HCT116 (cell line): Measurements from ENCODE around the gene PPFIA1. TPM values are rescaled to one million over a fixed set of nuclear protein-coding genes. Genes with fewer than 3 reads are reported as not detected.

Experiments used
- ATAC-seq: fragments of 200-7000 bp; cut with Tn5 transposase; 2 replicates; pipeline ENCODE4 v1.9.1; 2020; ENCODE audit warnings: mild to moderate bottlenecking, moderate library complexity
- BruUV-seq: library from RNA; stranded (reverse); fragments of 400-500 nt; replicated peaks from 2 replicates; lab custom pipeline; 2021; lab: Mats Ljungman, UMichigan
- CTCF ChIA-PET: fragments of 300-600 bp; sonication (Branson Sonifier 250); formaldehyde crosslinking; loops from one replicate; lab custom pipeline; 2021; ENCODE audit warnings: antibody characterized with exemption; lab: Charles Lee
- POLR2A ChIA-PET: fragments of 300-600, 350-600 bp; sonication (Branson Sonifier 250); formaldehyde crosslinking; loops from one replicate; lab custom pipeline; 2021; ENCODE audit warnings: antibody characterized with exemption; lab: Charles Lee
- RAD21 ChIA-PET, 2 experiments: fragments of 300-600 bp; sonication (Branson Sonifier 250); formaldehyde crosslinking; loops; one replicate each; lab custom pipeline; 2023; ENCODE audit warnings: low total read pairs in 2 of 2; ENCODE audit not compliant: uncharacterized antibody in 2 of 2, unreplicated experiment in 2 of 2, low non-redundant PET in 1 of 2; lab: Charles Lee
- DNase-seq: peaks from one replicate; pipeline ENCODE4 v3.0.0-alpha.2; 2010; ENCODE audit warnings: low read depth, low spot score
- H2AFZ ChIP-seq: fragments of 200-600 bp; shearing (Covaris generic), sonication (generic); 2 replicates; pipeline ENCODE4 v1.6.1; 2017; ENCODE audit warnings: low read depth, mixed run types, mixed read lengths, antibody characterized with exemption, low read length; ENCODE audit not compliant: poor library complexity, severe bottlenecking
- H3K27ac ChIP-seq: 2 replicates; pipeline ENCODE4 v1.5.1; 2012; ENCODE audit warnings: low read depth, low read length
- H3K27me3 ChIP-seq: fragments of 200-600 bp; sonication (generic); 2 replicates; pipeline ENCODE4 v1.6.1; 2016; ENCODE audit warnings: mixed run types, low read length, mixed read lengths; ENCODE audit not compliant: insufficient read depth
- H3K36me3 ChIP-seq, 2 experiments: fragments of 200-500 bp in 1 of 2; fragments of 200-600 bp in 1 of 2; sonication (Bioruptor generic) in 1 of 2; sonication (generic) in 1 of 2; 2 replicates each; pipeline versions ENCODE4 v1.5.1 to v1.6.1; 2014 to 2016; ENCODE audit warnings: low read length in 2 of 2, inconsistent platforms in 1 of 2, mixed read lengths in 1 of 2, mixed run types in 1 of 2; ENCODE audit not compliant: insufficient read depth in 2 of 2, control insufficient read depth in 1 of 2
- H3K4me1 ChIP-seq, 2 experiments: fragments of 200-600 bp in 1 of 2; sonication (generic) in 1 of 2; 2 replicates each; pipeline versions ENCODE4 v1.5.1 to v1.6.1; 2012 to 2017; ENCODE audit warnings: low read length in 2 of 2, inconsistent platforms in 1 of 2, mild to moderate bottlenecking in 1 of 2, mixed read lengths in 1 of 2, mixed run types in 1 of 2, moderate library complexity in 1 of 2; ENCODE audit not compliant: insufficient read depth in 2 of 2, control insufficient read depth in 1 of 2
- H3K4me2 ChIP-seq: fragments of 200-600 bp; sonication (generic); 2 replicates; pipeline ENCODE4 v1.6.1; 2017; ENCODE audit warnings: mixed run types, low read length, mixed read lengths
- H3K4me3 ChIP-seq, 2 experiments: fragments of 200-600 bp in 1 of 2; sonication (generic) in 1 of 2; replicated peaks in 1 of 2; 2 replicates each; pipeline ENCODE4 v1.5.1; 2011 to 2016; ENCODE audit warnings: low read length in 2 of 2, control low read depth in 1 of 2, low read depth in 1 of 2, mild to moderate bottlenecking in 1 of 2, mixed read lengths in 1 of 2, mixed run types in 1 of 2
- H3K79me2 ChIP-seq: fragments of 200-600 bp; sonication (generic); 2 replicates; pipeline ENCODE4 v1.6.1; 2017; ENCODE audit warnings: mild to moderate bottlenecking, mixed run types, low read length, moderate library complexity, mixed read lengths; ENCODE audit not compliant: insufficient read depth
- H3K9ac ChIP-seq: fragments of 200-600 bp; sonication (generic); 2 replicates; pipeline ENCODE4 v1.6.1; 2016; ENCODE audit warnings: low read length, mixed read lengths
- H3K9me2 ChIP-seq: fragments of 200-600 bp; sonication (generic), shearing (Covaris generic); 2 replicates; pipeline ENCODE4 v1.6.1; 2017; ENCODE audit warnings: mixed run types, mild to moderate bottlenecking, moderate library complexity; ENCODE audit not compliant: insufficient read depth
- H3K9me3 ChIP-seq, 2 experiments: fragments of 200-500 bp in 1 of 2; fragments of 200-600 bp in 1 of 2; sonication (Bioruptor generic) in 1 of 2; sonication (generic) in 1 of 2; 2 replicates each; pipeline ENCODE4 v1.6.1; 2014 to 2017; ENCODE audit warnings: low read length in 2 of 2, mixed read lengths in 2 of 2, inconsistent platforms in 1 of 2, low read depth in 1 of 2, mild to moderate bottlenecking in 1 of 2, mixed run types in 1 of 2, moderate library complexity in 1 of 2; ENCODE audit not compliant: control insufficient read depth in 1 of 2, insufficient read depth in 1 of 2
- H4K20me1 ChIP-seq: fragments of 200-600 bp; sonication (generic), shearing (Covaris generic); 2 replicates; pipeline ENCODE4 v1.6.1; 2017; ENCODE audit warnings: mixed run types, mild to moderate bottlenecking, moderate library complexity; ENCODE audit not compliant: insufficient read depth
- ATF3 ChIP-seq: IDR thresholded peaks from 2 replicates; pipeline ENCODE4 v1.6.1; 2012
- CEBPB ChIP-seq: IDR thresholded peaks from 2 replicates; pipeline ENCODE4 v1.6.1; 2012; ENCODE audit warnings: low read depth
- EGR1 ChIP-seq: IDR thresholded peaks from 2 replicates; pipeline ENCODE4 v1.6.1; 2012; ENCODE audit warnings: low read depth
- ELF1 ChIP-seq: IDR thresholded peaks from 2 replicates; pipeline ENCODE4 v1.6.1; 2012; ENCODE audit warnings: low read depth, borderline replicate concordance
- EZH2 ChIP-seq: fragments of 200-600 bp; sonication (generic); IDR thresholded peaks from 2 replicates; pipeline ENCODE4 v1.6.1; 2017; ENCODE audit warnings: antibody characterized with exemption, mixed run types
- EZH2phosphoT487 ChIP-seq: fragments of 200-600 bp; IDR thresholded peaks from 2 replicates; pipeline ENCODE4 v1.6.1; 2018; ENCODE audit warnings: antibody characterized with exemption, borderline replicate concordance
- FOSL1 ChIP-seq: IDR thresholded peaks from 2 replicates; pipeline ENCODE4 v1.6.1; 2012; ENCODE audit warnings: low read depth
- POLR2A ChIP-seq: IDR thresholded peaks from 2 replicates; pipeline ENCODE4 v1.7.0; 2011; ENCODE audit warnings: borderline replicate concordance; ENCODE audit not compliant: insufficient read depth, insufficient read length; ENCODE audit errors: extremely low read depth
- POLR2AphosphoS5 ChIP-seq: IDR thresholded peaks from 2 replicates; pipeline ENCODE4 v1.6.1; 2011; ENCODE audit warnings: mild to moderate bottlenecking, low read depth, low read length, moderate library complexity
- RAD21 ChIP-seq: IDR thresholded peaks from 2 replicates; pipeline ENCODE4 v1.6.1; 2012; ENCODE audit warnings: low read depth, mild to moderate bottlenecking
- SP1 ChIP-seq: IDR thresholded peaks from 2 replicates; pipeline ENCODE4 v1.6.1; 2012; ENCODE audit warnings: low read depth
- SRF ChIP-seq: IDR thresholded peaks from 2 replicates; pipeline ENCODE4 v1.6.1; 2012; ENCODE audit warnings: low read depth
- TCF7L2 ChIP-seq: IDR thresholded peaks from 2 replicates; pipeline ENCODE4 v1.7.0; 2011; ENCODE audit warnings: borderline replicate concordance, inconsistent platforms; ENCODE audit not compliant: insufficient read depth, insufficient read length; ENCODE audit errors: extremely low read depth
- YY1 ChIP-seq: IDR thresholded peaks from 2 replicates; pipeline ENCODE4 v1.6.1; 2011; ENCODE audit warnings: low read length, low read depth, moderate library complexity, mild to moderate bottlenecking; ENCODE audit not compliant: insufficient replicate concordance; ENCODE audit errors: extremely low read depth
- ZFX ChIP-seq: fragments of 450-650 bp; IDR thresholded peaks from 2 replicates; pipeline ENCODE4 v1.6.1; 2017
- ZNF274 ChIP-seq: fragments of 200-500 bp; sonication (Bioruptor generic); IDR thresholded peaks from 2 replicates; pipeline ENCODE4 v1.6.1; 2014; ENCODE audit warnings: mild to moderate bottlenecking, low read depth, low read length, inconsistent platforms
- intact Hi-C: fragments of 100-400 bp; cut with micrococcal nuclease; formaldehyde crosslinking; loops from 2 replicates; pipeline ENCODE4 v1.10.0; 2022
- total RNA-seq: library from RNA; stranded (reverse); gene quantifications from one replicate; pipeline ENCODE4 v1.2.1, GENCODE V29; 2021; ENCODE audit not compliant: unreplicated experiment
- TF ChIP-seq, protein P1 (sequence below): IDR thresholded peaks from 2 replicates; pipeline ENCODE4 v1.6.1; 2012
- TF ChIP-seq, protein P2 (sequence below): IDR thresholded peaks from 2 replicates; pipeline ENCODE4 v1.6.1; 2012; ENCODE audit warnings: low read depth

Gene PPFIA1
- total RNA-seq, 1 experiment from 2014 or later = 48.6 TPM

GRCh38 chr11:70402016-70402415 is 131.5 kb downstream of the PPFIA1 start:
- CTCF ChIA-PET = interaction anchor here (0.6 kb wide), 1 partner anchor 258 kb away, joined by 3 read pairs; no protein-coding TSS in a partner anchor
- no peak overlapping the region for H2AFZ ChIP-seq
- H3K9me2 ChIP-seq = no peaks in the 10 kb centered on the region
- RAD21 ChIA-PET = no interaction called here
- H3K4me3 ChIP-seq = no peak overlapping the region
- intact Hi-C loops = no loop called here
- H3K9me3 ChIP-seq = no peaks in the 10 kb centered on the region
- H3K9ac ChIP-seq = no peak overlapping the region
- ATAC-seq = no peak
- POLR2A ChIA-PET = no interaction called here
- no peak overlapping the region for H3K4me2 ChIP-seq
- DNase-seq = no peak
- H3K4me1 ChIP-seq = peaks cover 11 to 34% of the 10 kb centered on the region in 2 experiments
- peaks cover 99% of the 10 kb centered on the region for H3K79me2 ChIP-seq
- peaks cover 13% of the 10 kb centered on the region; the same call in 1 of the 2 replicates for H4K20me1 ChIP-seq
- H3K27ac ChIP-seq = no peak overlapping the region
- no peaks in the 10 kb centered on the region for H3K27me3 ChIP-seq
- TF ChIP-seq EZH2phosphoT487 (no peak), POLR2A (no peak), SP1 (no peak), ATF3 (no peak), YY1 (no peak), RAD21 (no peak), ELF1 (no peak), ZNF274 (no peak), CEBPB (no peak), EGR1 (no peak)
- TSS peak; percentile 13 for BruUV-seq
- H3K36me3 ChIP-seq = peaks cover 17 to 23% of the 10 kb centered on the region in 2 experiments

GRCh38 chr11:70402685-70403084 is 132.2 kb downstream of the PPFIA1 start:
- Histone ChIP-seq H3K4me3 (no peak overlapping the region), H3K27me3 (no peaks in the 10 kb centered on the region), H4K20me1 (peaks cover 14% of the 10 kb centered on the region), H3K4me2 (no peak overlapping the region), H3K9ac (no peak overlapping the region), H3K79me2 (peaks cover 99% of the 10 kb centered on the region), H3K9me2 (no peaks in the 10 kb centered on the region), H3K9me3 (no peaks in the 10 kb centered on the region), H3K4me1 (peaks cover 11 to 29% of the 10 kb centered on the region in 2 experiments), H3K27ac (no peak overlapping the region), H2AFZ (no peak overlapping the region), H3K36me3 (peaks cover 19 to 30% of the 10 kb centered on the region in 2 experiments)
- no TSS peak for BruUV-seq
- intact Hi-C loops = no loop called here
- ATAC-seq = no peak
- RAD21 ChIA-PET = no interaction called here
- DNase-seq = no peak
- CTCF ChIA-PET = no interaction called here
- TF ChIP-seq FOSL1 (no peak), RAD21 (no peak), POLR2A (no peak), ELF1 (no peak), TCF7L2 (no peak), EZH2 (no peak), ATF3 (no peak), SRF (no peak), EZH2phosphoT487 (no peak), ZFX (no peak), POLR2AphosphoS5 (no peak), CEBPB (no peak)
- TF ChIP-seq, protein P1, sequence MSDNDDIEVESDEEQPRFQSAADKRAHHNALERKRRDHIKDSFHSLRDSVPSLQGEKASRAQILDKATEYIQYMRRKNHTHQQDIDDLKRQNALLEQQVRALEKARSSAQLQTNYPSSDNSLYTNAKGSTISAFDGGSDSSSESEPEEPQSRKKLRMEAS = no peak
- TF ChIP-seq, protein P2, sequence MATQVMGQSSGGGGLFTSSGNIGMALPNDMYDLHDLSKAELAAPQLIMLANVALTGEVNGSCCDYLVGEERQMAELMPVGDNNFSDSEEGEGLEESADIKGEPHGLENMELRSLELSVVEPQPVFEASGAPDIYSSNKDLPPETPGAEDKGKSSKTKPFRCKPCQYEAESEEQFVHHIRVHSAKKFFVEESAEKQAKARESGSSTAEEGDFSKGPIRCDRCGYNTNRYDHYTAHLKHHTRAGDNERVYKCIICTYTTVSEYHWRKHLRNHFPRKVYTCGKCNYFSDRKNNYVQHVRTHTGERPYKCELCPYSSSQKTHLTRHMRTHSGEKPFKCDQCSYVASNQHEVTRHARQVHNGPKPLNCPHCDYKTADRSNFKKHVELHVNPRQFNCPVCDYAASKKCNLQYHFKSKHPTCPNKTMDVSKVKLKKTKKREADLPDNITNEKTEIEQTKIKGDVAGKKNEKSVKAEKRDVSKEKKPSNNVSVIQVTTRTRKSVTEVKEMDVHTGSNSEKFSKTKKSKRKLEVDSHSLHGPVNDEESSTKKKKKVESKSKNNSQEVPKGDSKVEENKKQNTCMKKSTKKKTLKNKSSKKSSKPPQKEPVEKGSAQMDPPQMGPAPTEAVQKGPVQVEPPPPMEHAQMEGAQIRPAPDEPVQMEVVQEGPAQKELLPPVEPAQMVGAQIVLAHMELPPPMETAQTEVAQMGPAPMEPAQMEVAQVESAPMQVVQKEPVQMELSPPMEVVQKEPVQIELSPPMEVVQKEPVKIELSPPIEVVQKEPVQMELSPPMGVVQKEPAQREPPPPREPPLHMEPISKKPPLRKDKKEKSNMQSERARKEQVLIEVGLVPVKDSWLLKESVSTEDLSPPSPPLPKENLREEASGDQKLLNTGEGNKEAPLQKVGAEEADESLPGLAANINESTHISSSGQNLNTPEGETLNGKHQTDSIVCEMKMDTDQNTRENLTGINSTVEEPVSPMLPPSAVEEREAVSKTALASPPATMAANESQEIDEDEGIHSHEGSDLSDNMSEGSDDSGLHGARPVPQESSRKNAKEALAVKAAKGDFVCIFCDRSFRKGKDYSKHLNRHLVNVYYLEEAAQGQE = no peak
- POLR2A ChIA-PET = no interaction called here
